Panc1 (cell line): ENCODE data around the gene RASL10A.

ENCODE experiments used
- POLR2AphosphoS5 ChIP-seq: IDR thresholded peaks from 2 replicates; pipeline ENCODE4 v1.6.1; 2012; ENCODE audit warnings: mild to moderate bottlenecking, low read depth, low read length, moderate library complexity
- REST ChIP-seq, 2 experiments: IDR thresholded peaks; 2 replicates each; pipeline ENCODE4 v1.6.1; 2011 to 2012; ENCODE audit warnings: low read depth in 2 of 2, control low read depth in 1 of 2, low read length in 1 of 2, mild to moderate bottlenecking in 1 of 2, moderate library complexity in 1 of 2; ENCODE audit not compliant: insufficient read depth in 1 of 2

DNA sequence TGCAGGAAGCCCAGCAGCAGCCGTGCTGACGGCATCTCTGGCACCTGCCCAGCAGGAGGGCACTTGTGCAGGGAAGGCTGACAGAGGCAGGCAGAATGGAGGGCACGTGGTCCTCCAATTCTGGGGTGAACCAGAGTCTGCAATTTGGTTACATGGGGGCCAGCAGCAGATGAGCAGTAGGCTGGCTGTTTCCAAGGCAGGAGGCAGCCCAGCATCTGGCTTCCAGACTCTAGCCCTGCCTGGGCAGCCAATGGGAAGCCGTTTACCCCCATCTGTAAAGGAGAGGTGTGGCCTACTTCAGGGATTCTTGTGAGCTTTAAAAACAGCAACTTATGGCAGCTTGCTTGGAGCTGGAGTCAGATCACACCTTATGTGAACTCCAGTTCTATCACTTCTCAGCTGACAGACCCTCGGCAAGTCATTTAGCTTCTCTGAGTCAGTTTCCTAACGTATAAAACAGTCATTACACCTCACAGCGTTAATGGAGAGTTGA, 27.9 kb upstream of the RASL10A start:
- TF ChIP-seq REST (IDR thresholded peaks at IDR 0.05; ENCODE audit: insufficient read depth in 1 of 2, low read depth in 2 of 2, low read length in 1 of 2) = no peak
- no peak for TF ChIP-seq POLR2AphosphoS5
